SU-DHL-6 (cell line): ENCODE results near the gene HDAC10.

Experiments
- CTCF ChIP-seq: fragments of 200-600 bp; sonication (generic); IDR thresholded peaks from one replicate; pipeline ENCODE4 v1.5.1; 2017; ENCODE audit warnings: antibody characterized with exemption, mild to moderate bottlenecking, low read length, moderate library complexity; ENCODE audit not compliant: insufficient read depth, poor library complexity, severe bottlenecking
- EZH2phosphoT487 ChIP-seq: fragments of 200-600 bp; sonication (generic), shearing (Covaris generic); conservative IDR thresholded peaks from 2 replicates; pipeline ENCODE4 v1.6.1; 2018; ENCODE audit warnings: mild to moderate bottlenecking, antibody characterized with exemption, low read length, moderate library complexity, mixed read lengths

GRCh38 chr22:50205781-50206569 lies 45.1 kb downstream of the HDAC10 start:
- TF ChIP-seq CTCF (no peak), EZH2phosphoT487 (no peak)
